Fibroblast of lung (primary cell): Measurements from ENCODE around the gene MAN1A1. TPM values are rescaled to one million over a fixed set of nuclear protein-coding genes. Genes with fewer than 3 reads are reported as not detected.

Experiments
- DNase-seq, 2 donors: peaks; one replicate each; pipeline versions ENCODE4 v3.0.0 to v3.0.0-alpha.2; 2010; ENCODE audit warnings: low read depth in 2 of 2
- H2AFZ ChIP-seq: 2 replicates; pipeline ENCODE4 v1.5.1; 2012; ENCODE audit warnings: low read length, control low read depth, inconsistent platforms
- H3K27ac ChIP-seq: 2 replicates; pipeline ENCODE4 v1.5.1; 2011; ENCODE audit warnings: low read length, control low read depth; ENCODE audit not compliant: insufficient read depth
- H3K27me3 ChIP-seq: 2 replicates; pipeline ENCODE4 v1.5.1; 2011; ENCODE audit warnings: mild to moderate bottlenecking, low read length; ENCODE audit not compliant: control insufficient read depth, insufficient read depth
- H3K36me3 ChIP-seq: 2 replicates; pipeline ENCODE4 v1.5.1; 2011; ENCODE audit warnings: low read length; ENCODE audit not compliant: control insufficient read depth, insufficient read depth
- H3K4me1 ChIP-seq: 2 replicates; pipeline ENCODE4 v1.5.1; 2011; ENCODE audit warnings: low read length; ENCODE audit not compliant: control insufficient read depth, insufficient read depth; ENCODE audit errors: extremely low read depth
- H3K4me2 ChIP-seq: 2 replicates; pipeline ENCODE4 v1.5.1; 2011; ENCODE audit warnings: low read length, control low read depth; ENCODE audit not compliant: insufficient read depth; ENCODE audit errors: extremely low read depth
- H3K4me3 ChIP-seq, 4 experiments: fragments of 200-600 bp in 1 of 4; sonication (generic) in 1 of 4; replicated peaks in 1 of 4; 2 replicates each; pipeline ENCODE4 v1.5.1; 2011 to 2016; ENCODE audit warnings: low read length in 4 of 4, low read depth in 3 of 4, mild to moderate bottlenecking in 3 of 4, control low read depth in 2 of 4, inconsistent platforms in 1 of 4, mixed read lengths in 1 of 4; ENCODE audit not compliant: insufficient read depth in 1 of 4; ENCODE audit errors: control extremely low read depth in 1 of 4
- H3K79me2 ChIP-seq: 2 replicates; pipeline ENCODE4 v1.5.1; 2012; ENCODE audit warnings: mild to moderate bottlenecking, low read length, inconsistent platforms; ENCODE audit not compliant: control insufficient read depth, insufficient read depth
- H3K9ac ChIP-seq: 2 replicates; pipeline ENCODE4 v1.5.1; 2011; ENCODE audit warnings: mild to moderate bottlenecking, low read length, control low read depth; ENCODE audit not compliant: insufficient read depth
- H3K9me3 ChIP-seq: 2 replicates; pipeline ENCODE4 v1.5.1; 2012; ENCODE audit warnings: low read depth, low read length; ENCODE audit not compliant: control insufficient read depth, insufficient read depth
- H4K20me1 ChIP-seq: 2 replicates; pipeline ENCODE4 v1.5.1; 2011; ENCODE audit warnings: low read length; ENCODE audit not compliant: control insufficient read depth, insufficient read depth; ENCODE audit errors: extremely low read depth
- CTCF ChIP-seq, 2 donors: IDR thresholded peaks in 1 of 2; conservative IDR thresholded peaks in 1 of 2; 1 replicate in 1 of 2; 2 replicates in 1 of 2; pipeline ENCODE4 v1.5.1; 2011 to 2012; ENCODE audit warnings: low read length in 2 of 2, control low read depth in 1 of 2, inconsistent platforms in 1 of 2, low read depth in 1 of 2, mild to moderate bottlenecking in 1 of 2
- EZH2 ChIP-seq: IDR thresholded peaks from 2 replicates; pipeline ENCODE4 v1.5.1; 2012; ENCODE audit warnings: low read length, control low read depth, mild to moderate bottlenecking; ENCODE audit errors: missing control alignments
- polyA plus RNA-seq, 2 donors: library from polyadenylated mRNA; depleted of rRNA in 1 of 2; stranded (reverse) in 1 of 2; unstranded in 1 of 2; fragments of >200 nt; gene quantifications; 2 replicates each; pipeline ENCODE4 v1.2.1, GENCODE V29; 2011 to 2012; ENCODE audit warnings: missing spikeins in 1 of 2
- total RNA-seq: library from RNA; depleted of rRNA; stranded (reverse); fragments of >200 nt; gene quantifications from 2 replicates; pipeline ENCODE4 v1.2.1, GENCODE V29; 2014

The MAN1A1 gene
- total and polyA plus RNA-seq, 2 donors (not counting 1 experiment from before 2014, with no cell fraction given), result 39.5 to 120 TPM

- no peaks in the 10 kb centered on the region for H3K9me3 ChIP-seq
- H4K20me1 ChIP-seq, result no peaks in the 10 kb centered on the region
- H3K4me1 ChIP-seq, result no peaks in the 10 kb centered on the region
- H3K27ac ChIP-seq, result no peak overlapping the region
- no peak overlapping the region for H2AFZ ChIP-seq
- DNase-seq, result peak in 1 of 2 donors; percentile 12
- H3K4me2 ChIP-seq, result no peak overlapping the region
- no peak overlapping the region for H3K4me3 ChIP-seq
- TF ChIP-seq EZH2, result no peak
- TF ChIP-seq CTCF (conservative IDR thresholded peaks at IDR 0.05 in 1 of 2, IDR thresholded peaks at IDR 0.05 in 1 of 2; ENCODE audit: low read depth in 1 of 2, low read length in 2 of 2), result no peak
- no peaks in the 10 kb centered on the region for H3K79me2 ChIP-seq
- H3K9ac ChIP-seq, result no peak overlapping the region
- no peaks in the 10 kb centered on the region for H3K27me3 ChIP-seq
- H3K36me3 ChIP-seq, result no peaks in the 10 kb centered on the region
Measured at GRCh38 chr6:119179842-119180241, 169.7 kb downstream of the MAN1A1 start.

- H3K4me3 ChIP-seq, result no peak overlapping the region
- H3K79me2 ChIP-seq, result no peaks in the 10 kb centered on the region
- no peaks in the 10 kb centered on the region for H3K4me1 ChIP-seq
- H2AFZ ChIP-seq, result no peak overlapping the region
- H3K9ac ChIP-seq, result no peak overlapping the region
- no peak for DNase-seq
- H3K27me3 ChIP-seq, result no peaks in the 10 kb centered on the region
- no peaks in the 10 kb centered on the region for H3K9me3 ChIP-seq
- TF ChIP-seq EZH2 (no peak), CTCF (conservative IDR thresholded peaks at IDR 0.05 in 1 of 2, IDR thresholded peaks at IDR 0.05 in 1 of 2; ENCODE audit: low read depth in 1 of 2, low read length in 2 of 2) (no peak)
- H3K36me3 ChIP-seq, result no peaks in the 10 kb centered on the region
- H4K20me1 ChIP-seq, result no peaks in the 10 kb centered on the region
- no peak overlapping the region for H3K27ac ChIP-seq
- H3K4me2 ChIP-seq, result no peak overlapping the region
Measured at GRCh38 chr6:119179062-119179461, 170.5 kb downstream of the MAN1A1 start.

- no peak for DNase-seq
- Histone ChIP-seq H3K4me3 (no peak overlapping the region), H3K9me3 (no peaks in the 10 kb centered on the region), H4K20me1 (no peaks in the 10 kb centered on the region), H3K9ac (no peak overlapping the region), H3K27ac (no peak overlapping the region), H3K36me3 (no peaks in the 10 kb centered on the region), H3K79me2 (no peaks in the 10 kb centered on the region), H3K4me1 (no peaks in the 10 kb centered on the region), H3K27me3 (no peaks in the 10 kb centered on the region), H2AFZ (no peak overlapping the region), H3K4me2 (no peak overlapping the region)
- no peak for TF ChIP-seq CTCF (conservative IDR thresholded peaks at IDR 0.05 in 1 of 2, IDR thresholded peaks at IDR 0.05 in 1 of 2; ENCODE audit: low read depth in 1 of 2, low read length in 2 of 2)
- no peak for TF ChIP-seq EZH2
Measured at GRCh38 chr6:119176445-119176844, 173.1 kb downstream of the MAN1A1 start.
